ENCODE data around the gene NELFA. TPM values are rescaled to one million over a fixed set of nuclear protein-coding genes. Genes with fewer than 3 reads are reported as not detected.

Gene NELFA
- total RNA-seq, 1 donor from 2014 or later: 22.7 TPM

GRCh38 chr4:1962980-1963379 lies 45.8 kb downstream of the NELFA start:
- H3K4me3 ChIP-seq: no peak overlapping the region
- ATAC-seq (no peak), DNase-seq (no peak)
- no peak for TF ChIP-seq CTCF (IDR thresholded peaks at IDR 0.05)
- peaks cover 46% of the 10 kb centered on the region for H3K36me3 ChIP-seq
- H3K27ac ChIP-seq: no peak overlapping the region
- H3K9me3 ChIP-seq: no peaks in the 10 kb centered on the region
- intact Hi-C loops (cut with DNase I): no loop called here
- H3K27me3 ChIP-seq: no peaks in the 10 kb centered on the region
- no peaks in the 10 kb centered on the region for H3K4me1 ChIP-seq

- Histone ChIP-seq H3K9me3 (no peaks in the 10 kb centered on the region), H3K4me1 (no peaks in the 10 kb centered on the region), H3K27me3 (no peaks in the 10 kb centered on the region), H3K36me3 (peaks cover 55% of the 10 kb centered on the region), H3K27ac (no peak overlapping the region), H3K4me3 (no peak overlapping the region)
- no peak for DNase-seq
- ATAC-seq: no peak
- intact Hi-C loops (cut with DNase I): no loop called here
- TF ChIP-seq CTCF (IDR thresholded peaks at IDR 0.05): no peak
These were observed 47.2 kb downstream of the NELFA start for GRCh38 chr4:1961563-1961962.

GRCh38 chr4:1961038-1961437 lies 47.7 kb downstream of the NELFA start:
- Histone ChIP-seq H3K4me1 (no peaks in the 10 kb centered on the region), H3K27me3 (no peaks in the 10 kb centered on the region), H3K9me3 (no peaks in the 10 kb centered on the region), H3K27ac (no peak overlapping the region), H3K36me3 (peaks cover 60% of the 10 kb centered on the region), H3K4me3 (no peak overlapping the region)
- TF ChIP-seq CTCF (IDR thresholded peaks at IDR 0.05): no peak
- DNase-seq: no peak
- intact Hi-C loops (cut with DNase I): no loop called here
- ATAC-seq: no peak

- H3K36me3 ChIP-seq: peaks cover 68% of the 10 kb centered on the region
- intact Hi-C loops (cut with DNase I): no loop called here
- no peak for ATAC-seq
These were observed 48.5 kb downstream of the NELFA start for GRCh38 chr4:1960170-1960825.

GRCh38 chr4:1959104-1959384 lies 49.7 kb downstream of the NELFA start:
- H3K4me3 ChIP-seq: no peak overlapping the region
- H3K27me3 ChIP-seq: no peaks in the 10 kb centered on the region
- intact Hi-C loops (cut with DNase I): no loop called here
- no peaks in the 10 kb centered on the region for H3K4me1 ChIP-seq
- TF ChIP-seq CTCF (IDR thresholded peaks at IDR 0.05): no peak
- no peak for DNase-seq
- H3K36me3 ChIP-seq: peaks cover 79% of the 10 kb centered on the region
- no peak overlapping the region for H3K27ac ChIP-seq
- H3K9me3 ChIP-seq: no peaks in the 10 kb centered on the region
- ATAC-seq: no peak

More at GRCh38 chr4:1960170-1960825, 48.5 kb downstream of the NELFA start:
- no peak for DNase-seq
- Histone ChIP-seq H3K27ac (no peak overlapping the region), H3K4me1 (no peaks in the 10 kb centered on the region), H3K9me3 (no peaks in the 10 kb centered on the region), H3K27me3 (no peaks in the 10 kb centered on the region), H3K4me3 (no peak overlapping the region)
- no peak for TF ChIP-seq CTCF (IDR thresholded peaks at IDR 0.05)

Data from upper lobe of right lung (tissue), 1 donor.